Endothelial cell of umbilical vein (primary cell): ENCODE measurements around the gene HOOK2. TPM values are rescaled to one million over a fixed set of nuclear protein-coding genes. Genes with fewer than 3 reads are reported as not detected.
A peak's percentile ranks its signal among the peaks of the same experiment; 100 is the strongest.

Experiments
- BruUV-seq: library from RNA; stranded (reverse); fragments of 400-500 nt; replicated peaks from 2 replicates; lab custom pipeline; 2021; lab: Mats Ljungman, UMichigan
- CTCF ChIA-PET: fragments of 300-600, 350-600 bp; sonication (Branson Sonifier 250); formaldehyde crosslinking; loops from one replicate; lab custom pipeline; 2021; ENCODE audit warnings: antibody characterized with exemption, inconsistent platforms; lab: Charles Lee
- POLR2A ChIA-PET: fragments of 300-600, 350-600 bp; sonication (Branson Sonifier 250); formaldehyde crosslinking; loops from one replicate; lab custom pipeline; 2021; ENCODE audit warnings: antibody characterized with exemption, inconsistent platforms; lab: Charles Lee
- DNase-seq: peaks from one replicate; pipeline ENCODE4 v3.0.0-alpha.2; 2011; ENCODE audit warnings: low read depth, low spot score
- FAIRE-seq: peaks from 2 replicates; lab custom pipeline; 2011; peaks lifted over from hg19 to GRCh38; lab: Jason Lieb, UNC
- H2AFZ ChIP-seq: 2 replicates; pipeline ENCODE4 v1.6.0; 2012; ENCODE audit warnings: low read depth, low read length, control low read depth, inconsistent platforms
- H3K27ac ChIP-seq: 2 replicates; pipeline ENCODE4 v1.5.1; 2011; ENCODE audit warnings: low read depth, mild to moderate bottlenecking, control low read depth, low read length, moderate library complexity; ENCODE audit not compliant: insufficient read depth
- H3K27me3 ChIP-seq, 2 experiments: 2 replicates each; pipeline versions ENCODE4 v1.6.0 to v1.6.1; 2011; ENCODE audit warnings: low read length in 2 of 2, mixed read lengths in 1 of 2; ENCODE audit not compliant: control insufficient read depth in 2 of 2, insufficient read depth in 2 of 2
- H3K36me3 ChIP-seq, 2 experiments: 2 replicates in 1 of 2; 3 replicates in 1 of 2; pipeline ENCODE4 v1.5.1; 2011; ENCODE audit warnings: low read length in 2 of 2, mild to moderate bottlenecking in 1 of 2, moderate library complexity in 1 of 2; ENCODE audit not compliant: control insufficient read depth in 2 of 2, insufficient read depth in 2 of 2; ENCODE audit errors: extremely low read depth in 1 of 2
- H3K4me1 ChIP-seq: 3 replicates; pipeline ENCODE4 v1.5.1; 2011; ENCODE audit warnings: mild to moderate bottlenecking, low read length; ENCODE audit not compliant: control insufficient read depth, insufficient read depth; ENCODE audit errors: extremely low read depth
- H3K4me2 ChIP-seq: 2 replicates; pipeline ENCODE4 v1.6.1; 2011; ENCODE audit warnings: low read length, control low read depth, mixed read lengths; ENCODE audit not compliant: insufficient read depth
- H3K4me3 ChIP-seq, 3 experiments: fragments of 200-600 bp in 1 of 3; sonication (generic), shearing (Covaris generic) in 1 of 3; replicated peaks in 1 of 3; 2 replicates each; pipeline ENCODE4 v1.5.1; 2011 to 2016; ENCODE audit warnings: control low read depth in 3 of 3, low read length in 3 of 3, mild to moderate bottlenecking in 2 of 3, inconsistent platforms in 1 of 3, low read depth in 1 of 3, moderate library complexity in 1 of 3; ENCODE audit not compliant: insufficient read depth in 1 of 3
- H3K79me2 ChIP-seq: 2 replicates; pipeline ENCODE4 v1.6.0; 2012; ENCODE audit warnings: low read length, inconsistent platforms; ENCODE audit not compliant: control insufficient read depth, insufficient read depth
- H3K9ac ChIP-seq: replicated peaks from 2 replicates; pipeline ENCODE3; 2011; ENCODE audit warnings: low read length, control low read depth; ENCODE audit not compliant: insufficient read depth; ENCODE audit errors: extremely low read depth
- H3K9me1 ChIP-seq: replicated peaks from 3 replicates; pipeline ENCODE4 v1.6.0; 2011; ENCODE audit warnings: mild to moderate bottlenecking, low read length; ENCODE audit not compliant: control insufficient read depth, insufficient read depth; ENCODE audit errors: extremely low read depth
- H3K9me3 ChIP-seq: replicated peaks from 2 replicates; pipeline ENCODE4 v1.5.1; 2012; ENCODE audit warnings: low read length, inconsistent platforms; ENCODE audit not compliant: control insufficient read depth, insufficient read depth
- H4K20me1 ChIP-seq: replicated peaks from 2 replicates; pipeline ENCODE3; 2011; ENCODE audit warnings: mild to moderate bottlenecking, low read length; ENCODE audit not compliant: control insufficient read depth, insufficient read depth; ENCODE audit errors: extremely low read depth
- EZH2 ChIP-seq: IDR thresholded peaks from 2 replicates; pipeline ENCODE4 v1.6.1; 2012; ENCODE audit warnings: borderline replicate concordance, low read depth, mild to moderate bottlenecking, moderate library complexity, low read length, inconsistent platforms; ENCODE audit not compliant: severe bottlenecking
- GATA2 ChIP-seq: IDR thresholded peaks from 2 replicates; pipeline ENCODE4 v1.7.0; 2011; ENCODE audit warnings: low read depth, mild to moderate bottlenecking, moderate library complexity, mixed read lengths, low read length; ENCODE audit not compliant: insufficient read length, insufficient read depth
- JUN ChIP-seq: IDR thresholded peaks from 2 replicates; pipeline ENCODE4 v1.6.1; 2011; ENCODE audit warnings: borderline replicate concordance, low read depth; ENCODE audit not compliant: insufficient read length, insufficient read depth
- MYC ChIP-seq: IDR thresholded peaks from one replicate; pipeline ENCODE4 v1.6.1; 2011; ENCODE audit warnings: mild to moderate bottlenecking, low read depth, low read length
- POLR2A ChIP-seq: IDR thresholded peaks from 2 replicates; pipeline ENCODE4 v1.6.1; 2012; ENCODE audit warnings: low read depth, mild to moderate bottlenecking, control low read depth, low read length
- POLR2AphosphoS5 ChIP-seq: IDR thresholded peaks from 2 replicates; pipeline ENCODE4 v1.6.1; 2012; ENCODE audit warnings: low read depth, mild to moderate bottlenecking, control low read depth, low read length, moderate library complexity; ENCODE audit not compliant: insufficient read depth
- dilution Hi-C: fragments of 300-500 bp; cut with MboI; formaldehyde crosslinking; loops from one replicate; pipeline ENCODE4 v1.15.0; 2019; ENCODE audit warnings: low sequenced_read_pairs; ENCODE audit not compliant: extremely low pct_ligation_motif_present
- intact Hi-C: fragments of 100-400 bp; cut with micrococcal nuclease; formaldehyde crosslinking; loops from one replicate; pipeline ENCODE4 v1.10.0; 2022
- polyA plus RNA-seq, 4 experiments: library from polyadenylated mRNA; depleted of rRNA in 3 of 4; stranded (reverse) in 3 of 4; unstranded in 1 of 4; fragments of >200 nt; gene quantifications; 2 replicates each; pipeline versions ENCODE4 v1.2.1 to v1.2.3, GENCODE V29; 2011 to 2012; ENCODE audit warnings: missing spikeins in 1 of 4
- total RNA-seq: library from RNA; stranded (reverse); gene quantifications from 2 replicates; pipeline ENCODE4 v1.2.3, GENCODE V29; 2021
- TF ChIP-seq, protein P1 (sequence below), 2 donors: IDR thresholded peaks; 1 replicate in 1 of 2; 2 replicates in 1 of 2; pipeline ENCODE4 v1.5.1; 2011; ENCODE audit warnings: low read length in 2 of 2, mild to moderate bottlenecking in 2 of 2, moderate library complexity in 2 of 2, control low read depth in 1 of 2, inconsistent platforms in 1 of 2, low read depth in 1 of 2; ENCODE audit not compliant: insufficient read depth in 1 of 2; ENCODE audit errors: extremely low read depth in 1 of 2
- TF ChIP-seq, protein P2 (sequence below): IDR thresholded peaks from 2 replicates; pipeline ENCODE4 v1.6.1; 2011; ENCODE audit not compliant: insufficient read depth, insufficient read length

HOOK2 gene
- total and polyA plus RNA-seq, 2 donors (not counting 3 experiments of a cell fraction or from before 2014, with no cell fraction given) = 8.0 to 17.3 TPM

DNA sequence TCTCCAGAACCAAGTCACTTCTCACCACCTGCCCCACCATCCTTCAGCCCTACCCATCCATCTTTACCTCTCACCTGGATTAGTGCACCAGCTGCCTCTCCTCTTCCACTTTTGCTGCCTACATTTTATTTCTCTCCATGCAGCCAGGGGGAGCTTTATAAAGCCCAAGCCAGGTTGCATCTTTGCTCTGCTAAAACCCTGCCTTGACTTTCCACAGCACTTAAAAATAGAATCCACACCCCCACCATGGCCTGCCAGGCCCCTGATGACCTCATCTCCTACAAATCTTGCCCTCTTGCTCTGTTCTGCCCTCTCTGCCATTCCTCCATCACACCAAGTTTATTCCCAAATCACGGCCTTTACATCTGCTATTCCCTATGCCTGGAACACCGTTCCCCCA, 1.8 kb downstream of the HOOK2 start:
- POLR2A ChIA-PET = interaction anchor here (1.2 kb wide), 1 partner anchor 18 kb away, joined by 7 read pairs; the partner anchor contains the start of gene JUNB
- no peaks in the 10 kb centered on the region for H3K79me2 ChIP-seq
- no TSS peak for BruUV-seq
- dilution Hi-C loops (no loop called here), intact Hi-C loops (no loop called here)
- H3K9me1 ChIP-seq = no peaks in the 10 kb centered on the region
- H3K9ac ChIP-seq = no peak overlapping the region
- peak; percentile 38 for FAIRE-seq
- H3K4me3 ChIP-seq = no peak overlapping the region
- no peaks in the 10 kb centered on the region for H3K27me3 ChIP-seq
- H3K4me1 ChIP-seq = peaks cover 10% of the 10 kb centered on the region
- TF ChIP-seq, protein P1, sequence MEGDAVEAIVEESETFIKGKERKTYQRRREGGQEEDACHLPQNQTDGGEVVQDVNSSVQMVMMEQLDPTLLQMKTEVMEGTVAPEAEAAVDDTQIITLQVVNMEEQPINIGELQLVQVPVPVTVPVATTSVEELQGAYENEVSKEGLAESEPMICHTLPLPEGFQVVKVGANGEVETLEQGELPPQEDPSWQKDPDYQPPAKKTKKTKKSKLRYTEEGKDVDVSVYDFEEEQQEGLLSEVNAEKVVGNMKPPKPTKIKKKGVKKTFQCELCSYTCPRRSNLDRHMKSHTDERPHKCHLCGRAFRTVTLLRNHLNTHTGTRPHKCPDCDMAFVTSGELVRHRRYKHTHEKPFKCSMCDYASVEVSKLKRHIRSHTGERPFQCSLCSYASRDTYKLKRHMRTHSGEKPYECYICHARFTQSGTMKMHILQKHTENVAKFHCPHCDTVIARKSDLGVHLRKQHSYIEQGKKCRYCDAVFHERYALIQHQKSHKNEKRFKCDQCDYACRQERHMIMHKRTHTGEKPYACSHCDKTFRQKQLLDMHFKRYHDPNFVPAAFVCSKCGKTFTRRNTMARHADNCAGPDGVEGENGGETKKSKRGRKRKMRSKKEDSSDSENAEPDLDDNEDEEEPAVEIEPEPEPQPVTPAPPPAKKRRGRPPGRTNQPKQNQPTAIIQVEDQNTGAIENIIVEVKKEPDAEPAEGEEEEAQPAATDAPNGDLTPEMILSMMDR (IDR thresholded peaks at IDR 0.05; ENCODE audit: extremely low read depth in 1 of 2, insufficient read depth in 1 of 2, low read depth in 1 of 2, low read length in 2 of 2) = peak in 1 of 2 donors; percentile 18
- TF ChIP-seq POLR2A = no peak
- TF ChIP-seq POLR2AphosphoS5 = no peak
- no peak for DNase-seq
- no peak overlapping the region for H3K4me2 ChIP-seq
- no peaks in the 10 kb centered on the region for H4K20me1 ChIP-seq
- no peak overlapping the region for H2AFZ ChIP-seq
- CTCF ChIA-PET = interaction anchor here (1.1 to 10.3 kb wide), 6 partner anchors 12 to 97 kb away, joined by 3 to 387 read pairs (median 18); partner anchors contain the start of genes JUNB, PRDX2 and THSD8
- H3K9me3 ChIP-seq = no peaks in the 10 kb centered on the region
- no peaks in the 10 kb centered on the region for H3K36me3 ChIP-seq
- no peak overlapping the region for H3K27ac ChIP-seq

DNA sequence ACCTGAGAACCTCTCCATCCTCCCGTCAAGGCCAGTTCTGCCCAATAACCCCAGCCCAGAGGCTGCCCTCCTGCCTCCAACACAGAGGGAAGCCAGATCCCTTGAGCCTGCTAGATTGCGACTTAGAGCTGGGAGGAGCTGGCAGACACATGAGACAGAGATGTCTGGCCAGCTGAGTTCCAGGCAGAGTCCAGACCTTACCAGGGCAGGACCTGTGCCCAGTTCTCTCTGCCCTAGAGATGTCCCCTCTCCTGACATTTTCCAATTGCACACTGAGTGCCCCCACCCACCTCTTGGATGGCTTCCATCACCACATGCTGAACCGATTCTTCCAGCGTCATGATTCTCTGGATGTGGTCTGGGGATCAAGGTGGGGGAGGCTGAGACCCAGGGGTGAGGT, 3.0 kb downstream of the HOOK2 start:
- H3K9me1 ChIP-seq = no peaks in the 10 kb centered on the region

More for the DNA sequence above, 3.0 kb downstream of the HOOK2 start:
- DNase-seq (no peak), FAIRE-seq (no peak)
- CTCF ChIA-PET = interaction anchor here (1.8 to 10.3 kb wide), 4 partner anchors 11 to 75 kb away, joined by 8 to 387 read pairs (median 86); partner anchors contain the start of genes JUNB, PRDX2 and THSD8
- H3K4me3 ChIP-seq = no peak overlapping the region
- TF ChIP-seq JUN = no peak
- TF ChIP-seq MYC = no peak
- no peak for TF ChIP-seq POLR2A
- no peak for TF ChIP-seq EZH2
- TF ChIP-seq GATA2 = no peak
- TF ChIP-seq, protein P2, sequence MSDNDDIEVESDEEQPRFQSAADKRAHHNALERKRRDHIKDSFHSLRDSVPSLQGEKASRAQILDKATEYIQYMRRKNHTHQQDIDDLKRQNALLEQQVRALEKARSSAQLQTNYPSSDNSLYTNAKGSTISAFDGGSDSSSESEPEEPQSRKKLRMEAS = no peak
- TF ChIP-seq POLR2AphosphoS5 = no peak
- TF ChIP-seq, protein P1 (IDR thresholded peaks at IDR 0.05; ENCODE audit: extremely low read depth in 1 of 2, insufficient read depth in 1 of 2, low read depth in 1 of 2, low read length in 2 of 2) = no peak
- no peak overlapping the region for H3K9ac ChIP-seq
- no peaks in the 10 kb centered on the region for H3K9me3 ChIP-seq
- intact Hi-C loops (no loop called here), dilution Hi-C loops (no loop called here)
- H3K27me3 ChIP-seq = no peaks in the 10 kb centered on the region
- no TSS peak for BruUV-seq
- no peak overlapping the region for H3K4me2 ChIP-seq
- H3K4me1 ChIP-seq = peaks cover 6% of the 10 kb centered on the region
- no peak overlapping the region for H2AFZ ChIP-seq
- no peak overlapping the region for H3K27ac ChIP-seq
- no peaks in the 10 kb centered on the region for H4K20me1 ChIP-seq
- POLR2A ChIA-PET = interaction anchor here (1.0 kb wide), 1 partner anchor 21 kb away, joined by 3 read pairs; no protein-coding TSS in a partner anchor
- H3K36me3 ChIP-seq = no peaks in the 10 kb centered on the region
- no peaks in the 10 kb centered on the region for H3K79me2 ChIP-seq
